ENCODE data around the gene SLC5A6.
"Not testable (repeated sequence)": the region's sequence is repeated elsewhere in the genome, so short reads cannot be mapped to it uniquely, and the experiment has no call there.

The SLC5A6 gene

DNA sequence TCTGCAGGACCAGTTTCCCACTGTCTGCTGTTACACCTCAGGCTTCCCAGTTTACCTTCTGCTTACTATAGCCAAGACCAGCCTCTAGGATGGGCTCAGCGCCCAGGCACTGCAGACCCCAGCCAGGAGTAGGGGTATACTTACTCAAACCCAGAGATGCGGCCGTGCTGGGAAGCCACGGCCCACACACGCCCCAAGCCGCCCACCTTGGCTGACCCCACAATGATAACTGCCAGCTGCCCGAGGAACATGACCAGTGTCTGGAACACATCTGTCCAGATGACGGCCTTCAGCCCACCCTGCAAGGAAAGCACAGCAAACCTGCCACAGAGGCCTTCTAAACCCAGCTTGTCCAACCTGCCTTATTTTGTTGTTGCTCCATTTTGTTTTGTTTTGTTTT, 6.9 kb downstream of the SLC5A6 start:
- DNase-seq (ENCODE audit: low read depth in 3 of 3), result no peak

GRCh38 chr2:27204566-27204965, 7.5 kb downstream of the SLC5A6 start:
- no peak for DNase-seq (ENCODE audit: low read depth in 3 of 3)

- no peak for DNase-seq (ENCODE audit: low read depth in 3 of 3)
Observed at GRCh38 chr2:27203741-27204140, 8.3 kb downstream of the SLC5A6 start.

- DNase-seq (ENCODE audit: low read depth in 3 of 3), result no peak
Observed at GRCh38 chr2:27202854-27203253, 9.2 kb downstream of the SLC5A6 start.

- no peak for DNase-seq (ENCODE audit: low read depth in 3 of 3)
Observed at GRCh38 chr2:27201675-27202074, 10.4 kb downstream of the SLC5A6 start.

- no peak for DNase-seq (ENCODE audit: low read depth in 3 of 3)
Observed at GRCh38 chr2:27199241-27199640, 12.8 kb downstream of the SLC5A6 start.

DNA sequence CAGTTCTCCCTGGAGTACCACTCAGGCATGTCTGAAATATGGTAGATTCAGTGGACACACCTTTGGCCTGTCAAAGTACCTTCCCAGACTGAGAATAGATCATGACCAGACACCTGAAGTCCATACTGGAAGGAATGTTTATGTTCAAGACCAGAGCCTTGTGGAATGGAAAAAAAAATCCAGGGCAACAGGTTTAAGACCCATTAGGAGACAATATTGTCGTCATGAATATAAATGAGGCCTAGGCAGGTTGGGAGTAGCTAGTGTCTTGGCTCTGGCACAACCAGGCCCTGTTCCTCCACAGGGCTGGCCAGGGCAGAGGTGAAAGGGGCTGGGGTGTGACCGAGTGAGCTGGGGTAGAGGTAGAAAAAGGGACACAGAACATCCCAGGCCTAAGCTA, 13.4 kb downstream of the SLC5A6 start:
- DNase-seq (ENCODE audit: low read depth in 3 of 3), result no peak

- not testable (repeated sequence) for DNase-seq (ENCODE audit: low read depth in 3 of 3)
Observed at GRCh38 chr2:27198068-27198467, 14.0 kb downstream of the SLC5A6 start.

DNA sequence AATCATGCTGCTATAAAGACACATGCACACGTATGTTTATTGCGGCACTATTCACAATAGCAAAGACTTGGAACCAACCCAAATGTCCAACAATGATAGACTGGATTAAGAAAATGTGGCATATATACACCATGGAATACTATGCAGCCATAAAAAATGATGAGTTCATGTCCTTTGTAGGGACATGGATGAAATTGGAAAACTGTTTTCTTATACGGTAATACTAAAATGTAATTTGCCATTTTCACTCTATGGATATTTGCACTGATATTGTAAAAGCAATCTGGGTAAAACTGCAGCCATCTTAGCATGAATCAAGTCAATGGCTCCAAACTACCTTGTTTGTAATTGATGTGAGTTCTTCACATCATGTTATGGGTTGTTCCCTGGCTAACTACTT, 16.3 kb downstream of the SLC5A6 start:
- not testable (repeated sequence) for DNase-seq (ENCODE audit: low read depth in 3 of 3)

DNA sequence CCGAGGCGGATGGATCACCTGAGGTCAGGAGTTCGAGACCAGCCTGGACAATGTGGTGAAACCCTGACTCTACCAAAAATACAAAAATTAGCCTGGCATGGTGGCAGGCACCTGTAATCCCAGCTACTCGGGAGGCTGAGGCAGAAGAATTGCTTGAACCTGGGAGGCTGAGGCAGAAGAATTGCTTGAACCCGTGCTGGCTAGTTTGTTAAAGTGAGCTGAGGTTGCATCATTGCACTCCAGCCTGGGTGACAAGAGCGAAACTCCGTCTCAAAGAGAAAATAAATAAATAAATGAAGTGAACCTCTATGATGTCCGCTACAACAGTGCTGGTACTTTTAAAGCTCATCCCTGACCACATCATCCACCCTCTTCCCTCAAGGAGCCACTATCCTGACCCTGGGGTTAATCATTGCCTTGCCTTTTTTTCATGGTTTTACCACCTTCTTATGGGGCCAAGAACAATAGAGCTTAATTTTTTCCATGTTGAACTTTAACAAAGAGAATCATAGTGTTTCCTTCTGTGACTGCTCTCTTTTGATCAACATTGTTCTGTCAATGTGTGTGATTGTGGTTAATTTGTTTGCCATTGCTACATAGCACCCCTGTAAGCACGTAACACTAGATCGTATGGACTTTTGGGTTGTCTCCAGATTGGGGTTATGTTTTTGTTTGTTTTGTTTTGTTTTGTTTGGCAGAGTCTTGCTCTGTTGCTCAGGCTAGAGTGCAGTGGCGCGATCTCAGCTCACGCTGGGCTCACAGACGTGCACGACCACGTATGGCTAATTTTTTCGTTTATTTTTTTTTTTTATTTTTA, 17.3 kb downstream of the SLC5A6 start:
- no peak for DNase-seq (ENCODE audit: low read depth in 3 of 3)

DNA sequence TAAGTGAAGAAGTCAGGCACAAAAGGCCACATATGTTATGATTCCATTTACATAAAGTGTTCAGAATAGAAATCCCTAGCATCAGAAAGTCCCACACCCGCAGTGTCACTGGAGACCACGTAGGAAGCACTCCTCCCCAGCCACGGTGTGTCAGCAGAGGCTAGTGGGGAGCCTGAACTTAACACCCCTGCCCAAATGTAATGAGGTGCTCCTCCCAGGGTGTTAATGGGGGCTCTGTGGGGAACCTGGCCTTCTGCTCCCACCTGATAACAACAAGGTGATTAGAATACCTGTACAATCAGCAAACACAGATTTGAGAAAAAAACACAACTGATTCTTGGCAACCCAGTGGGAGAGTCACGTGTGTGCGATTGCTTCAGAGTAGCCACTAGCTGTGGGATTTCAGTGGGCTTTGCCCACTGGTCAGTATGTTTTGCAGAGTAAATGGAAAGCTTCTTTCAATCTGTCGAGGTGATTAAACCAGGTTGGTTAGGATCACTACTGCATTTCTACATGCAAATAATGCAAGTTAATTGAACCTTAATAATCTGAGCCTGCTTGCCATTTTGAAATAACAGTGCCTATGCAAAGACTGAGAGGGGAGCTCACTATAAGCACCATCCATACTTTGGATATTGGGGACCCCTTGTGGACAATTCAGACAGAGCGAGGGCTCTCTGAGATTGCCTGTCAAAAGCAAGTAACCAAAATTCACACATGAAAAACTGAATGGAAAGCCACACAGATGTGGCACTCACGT, 20.8 kb downstream of the SLC5A6 start:
- peak in 1 of 3 experiments; percentile 17 for DNase-seq (ENCODE audit: low read depth in 3 of 3)

DNA sequence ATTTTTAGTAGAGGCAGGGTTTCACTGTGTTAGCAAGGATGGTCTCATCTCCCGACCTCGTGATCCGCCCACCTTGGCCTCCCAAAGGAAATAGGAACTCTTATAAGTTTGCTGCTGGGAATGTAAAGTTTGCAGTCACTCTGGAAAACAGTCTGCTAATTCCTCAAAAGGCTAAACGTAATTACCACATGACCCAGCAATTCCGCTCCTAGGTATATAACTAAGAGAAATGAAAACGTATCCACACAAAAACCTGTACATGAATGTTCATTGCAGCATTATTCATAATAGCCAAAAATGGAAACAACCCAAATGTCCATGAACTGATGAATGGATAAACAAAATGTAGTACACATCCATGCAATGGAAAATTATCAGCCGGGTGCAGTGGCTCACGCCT, 22.1 kb downstream of the SLC5A6 start:
- DNase-seq (ENCODE audit: low read depth in 3 of 3), result no peak

DNA sequence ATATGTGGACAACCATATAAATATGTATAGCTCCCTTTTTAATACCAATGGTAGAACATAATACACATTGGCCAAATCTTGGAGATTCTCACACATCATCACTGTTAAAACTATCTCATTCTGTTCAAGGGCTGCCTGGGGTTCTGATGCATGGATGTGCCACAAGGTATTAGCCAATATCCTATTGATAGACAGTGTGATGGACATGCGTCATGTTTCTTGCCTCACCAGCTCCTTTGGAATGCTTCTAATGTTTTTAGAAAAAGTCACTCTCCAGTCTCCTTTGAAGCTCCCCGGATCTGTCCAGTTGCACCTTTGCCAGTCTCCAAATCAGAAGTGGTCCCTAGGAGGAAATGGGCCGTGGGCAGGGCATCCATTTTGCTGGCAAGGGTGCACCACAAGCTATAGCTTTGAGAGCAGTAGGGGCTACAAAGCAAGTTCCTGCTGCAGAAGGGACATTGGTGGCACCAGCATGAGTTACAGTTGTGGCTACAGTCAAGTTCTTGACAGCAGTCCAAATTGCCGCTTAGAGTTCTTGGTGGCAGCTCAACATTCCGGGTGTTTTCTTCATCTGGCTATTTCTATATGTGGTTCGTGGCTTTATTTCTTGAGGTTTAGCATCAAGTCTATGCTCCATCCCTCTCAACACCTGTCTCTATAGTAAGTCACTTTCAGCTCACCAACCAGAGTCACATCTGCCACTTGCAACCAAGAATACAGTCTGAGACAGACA, 25.3 kb downstream of the SLC5A6 start:
- DNase-seq (ENCODE audit: low read depth in 3 of 3), result no peak

DNA sequence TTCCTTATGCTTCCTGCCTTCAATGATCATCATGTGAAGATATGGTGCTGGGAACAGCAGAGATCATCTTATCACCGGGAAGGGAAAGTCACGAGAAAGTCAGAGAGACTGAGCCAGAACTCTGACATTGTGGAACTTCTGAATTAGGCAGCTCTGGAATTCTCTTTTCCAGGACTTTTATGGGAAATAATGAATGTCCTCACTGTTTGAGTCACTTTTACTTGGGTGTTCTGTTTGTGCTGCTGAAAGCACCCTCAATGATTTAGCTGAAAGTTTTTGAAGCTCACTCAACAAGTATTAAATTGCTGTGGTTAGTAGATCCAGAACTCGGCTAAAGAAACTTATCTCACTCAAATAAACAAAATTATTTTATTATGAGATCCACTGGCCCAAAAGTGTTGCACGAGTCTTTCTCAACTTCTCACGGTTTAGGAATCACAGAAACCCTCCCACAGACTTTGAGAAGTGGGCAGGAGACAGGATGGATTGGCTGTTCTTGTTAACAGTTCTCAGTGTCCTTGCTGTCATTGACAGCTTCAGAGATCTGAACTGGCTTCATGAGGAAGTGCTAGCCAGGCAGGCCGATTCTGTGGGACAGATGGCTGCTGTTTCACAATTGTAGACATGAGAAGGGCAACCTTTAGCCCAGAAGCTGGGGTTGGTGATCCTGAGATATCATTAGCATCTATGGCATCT, 26.6 kb downstream of the SLC5A6 start:
- no peak for DNase-seq (ENCODE audit: low read depth in 3 of 3)

- no peak for DNase-seq (ENCODE audit: low read depth in 3 of 3)
Observed at GRCh38 chr2:27184115-27184514, 28.0 kb downstream of the SLC5A6 start.

- DNase-seq (ENCODE audit: low read depth in 3 of 3), result no peak
Observed at GRCh38 chr2:27182346-27182745, 29.7 kb downstream of the SLC5A6 start.

DNA sequence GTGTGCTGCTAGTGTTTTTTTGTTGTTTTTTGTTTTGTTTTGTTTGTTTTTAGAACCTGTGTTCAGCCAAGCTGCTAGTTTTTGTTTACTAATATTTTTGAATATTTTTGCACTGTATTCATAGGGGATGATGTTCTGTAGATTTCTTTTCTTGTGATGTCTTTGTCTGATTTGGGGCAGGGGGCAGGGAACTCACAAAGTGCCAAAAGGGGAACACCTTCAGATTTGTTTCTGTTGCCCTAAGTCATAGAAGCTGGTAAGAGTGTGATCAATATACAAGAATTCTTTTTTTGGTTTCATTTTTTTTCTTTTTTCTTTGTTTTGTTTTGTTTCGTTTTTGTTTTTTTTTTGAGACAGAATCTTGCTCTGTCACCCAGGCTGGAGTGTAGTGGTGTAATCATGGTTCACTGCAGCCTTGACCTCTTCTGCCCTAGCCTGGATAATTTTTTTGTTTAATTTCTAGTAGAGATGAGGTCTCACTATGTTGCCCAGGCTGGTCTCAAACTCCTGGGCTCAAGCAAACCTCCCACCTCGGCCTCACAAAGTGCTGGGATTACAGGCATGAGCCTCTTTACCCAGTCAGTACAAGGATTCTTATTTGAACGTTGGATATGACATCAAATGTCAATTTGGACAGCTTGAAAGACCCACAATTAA, 32.6 kb downstream of the SLC5A6 start:
- DNase-seq (ENCODE audit: low read depth in 3 of 3), result no peak

DNA sequence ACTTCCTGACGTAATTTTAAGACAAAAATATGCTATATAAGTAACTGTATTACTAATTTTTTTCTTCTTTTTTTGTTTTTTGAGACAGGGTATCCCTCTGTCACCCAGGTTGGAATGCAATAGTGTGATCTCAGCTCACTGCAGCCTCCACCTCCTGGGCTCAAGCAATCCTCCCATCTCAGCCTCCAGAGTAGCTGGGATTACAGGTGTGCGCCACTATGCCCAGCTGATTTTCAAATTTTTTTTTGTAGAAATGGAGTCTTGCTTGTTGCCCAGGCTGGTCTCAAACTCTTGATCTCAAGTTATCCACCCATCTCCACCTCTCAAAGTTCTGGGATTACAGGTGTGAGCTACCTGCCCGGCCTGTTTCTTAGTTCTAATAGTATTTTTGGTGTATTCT, 33.6 kb downstream of the SLC5A6 start:
- no peak for DNase-seq (ENCODE audit: low read depth in 3 of 3)

- no peak for DNase-seq (ENCODE audit: low read depth in 3 of 3)
Observed at GRCh38 chr2:27177441-27178351, 34.4 kb downstream of the SLC5A6 start.

- not testable (repeated sequence) for DNase-seq (ENCODE audit: low read depth in 3 of 3)
Observed at GRCh38 chr2:27175781-27176180, 36.3 kb downstream of the SLC5A6 start.

Measured in stimulated activated CD4-positive, alpha-beta T cell treated with anti-CD3 and anti-CD28 coated beads, TNF-alpha, amount 100 ng/mL, for 4 hours (primary cell).